Stimulated activated CD4-positive, alpha-beta T cell treated with anti-CD3 and anti-CD28 coated beads, Interleukin-2, amount 100 ng/mL, for 24 hours (primary cell): ENCODE measurements around the gene GUCY2D.

Experiments used
- DNase-seq, 2 donors: peaks; one replicate each; pipeline ENCODE4 v3.0.0-alpha.2; 2020

GUCY2D gene

DNA sequence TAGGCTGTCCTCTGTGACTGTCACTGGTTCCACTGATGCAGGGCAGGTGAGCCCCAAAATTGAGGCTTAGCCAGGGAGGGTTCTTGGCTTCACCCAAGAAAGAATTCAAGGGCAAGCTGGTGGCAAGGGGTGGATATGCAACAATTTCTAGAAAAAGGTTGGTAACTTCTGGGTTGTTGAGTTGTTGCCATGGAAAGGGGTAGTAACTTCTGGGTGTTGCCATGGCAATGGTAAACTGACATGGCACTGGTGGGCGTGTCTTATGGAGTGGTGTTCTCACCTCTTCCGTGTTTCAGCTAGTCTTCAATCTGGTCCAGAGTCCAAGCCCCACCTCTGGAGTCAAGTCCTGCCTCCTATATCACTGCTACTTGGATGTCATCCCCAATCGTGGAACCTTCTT lies 9.5 kb upstream of the GUCY2D start:
- DNase-seq, result no peak

GRCh38 chr17:7993972-7994589 lies 8.3 kb upstream of the GUCY2D start:
- DNase-seq, result no peak

GRCh38 chr17:7995724-7996123 lies 6.7 kb upstream of the GUCY2D start:
- no peak for DNase-seq

DNA sequence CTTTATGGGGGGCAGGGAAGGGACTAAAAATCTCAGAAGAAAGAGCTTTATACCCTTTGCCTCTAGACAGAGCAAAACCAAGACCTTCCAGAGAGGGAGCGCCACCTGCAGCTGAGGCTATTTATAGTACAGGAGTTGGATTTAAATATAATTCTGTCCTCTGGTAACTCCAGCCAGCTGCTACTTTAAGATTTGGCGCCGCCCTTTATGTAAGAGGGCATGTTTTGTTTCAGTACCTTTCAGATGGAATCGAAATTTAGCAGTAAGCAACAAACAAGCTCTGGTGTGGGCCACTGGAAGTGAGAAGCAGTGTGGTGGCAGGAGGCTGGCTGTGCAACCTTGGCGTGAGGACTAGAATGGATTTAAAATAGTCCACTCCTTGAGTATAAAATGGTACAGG lies 5.2 kb upstream of the GUCY2D start:
- peak in 1 of 2 donors; percentile 36 for DNase-seq

DNA sequence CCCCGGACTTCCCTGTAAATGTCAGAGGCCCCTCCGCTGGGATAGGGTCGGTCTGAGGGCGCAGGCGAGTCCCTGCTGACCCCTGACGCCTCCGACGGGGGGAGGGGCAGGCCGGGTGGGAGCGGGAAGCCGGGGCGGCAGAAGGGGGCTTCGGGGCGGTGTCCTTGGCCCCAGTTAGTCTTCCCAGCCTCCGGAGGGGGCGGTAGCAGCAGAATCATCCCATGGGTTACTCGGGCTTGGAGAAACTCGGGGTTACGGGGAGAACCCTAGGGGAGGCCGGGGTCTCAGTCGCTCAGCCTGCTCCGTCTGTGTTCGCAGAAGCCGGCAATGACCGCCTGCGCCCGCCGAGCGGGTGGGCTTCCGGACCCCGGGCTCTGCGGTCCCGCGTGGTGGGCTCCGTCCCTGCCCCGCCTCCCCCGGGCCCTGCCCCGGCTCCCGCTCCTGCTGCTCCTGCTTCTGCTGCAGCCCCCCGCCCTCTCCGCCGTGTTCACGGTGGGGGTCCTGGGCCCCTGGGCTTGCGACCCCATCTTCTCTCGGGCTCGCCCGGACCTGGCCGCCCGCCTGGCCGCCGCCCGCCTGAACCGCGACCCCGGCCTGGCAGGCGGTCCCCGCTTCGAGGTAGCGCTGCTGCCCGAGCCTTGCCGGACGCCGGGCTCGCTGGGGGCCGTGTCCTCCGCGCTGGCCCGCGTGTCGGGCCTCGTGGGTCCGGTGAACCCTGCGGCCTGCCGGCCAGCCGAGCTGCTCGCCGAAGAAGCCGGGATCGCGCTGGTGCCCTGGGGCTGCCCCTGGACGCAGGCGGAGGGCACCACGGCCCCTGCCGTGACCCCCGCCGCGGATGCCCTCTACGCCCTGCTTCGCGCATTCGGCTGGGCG lies 542 bp downstream of the GUCY2D start:
- DNase-seq, result no peak

DNA sequence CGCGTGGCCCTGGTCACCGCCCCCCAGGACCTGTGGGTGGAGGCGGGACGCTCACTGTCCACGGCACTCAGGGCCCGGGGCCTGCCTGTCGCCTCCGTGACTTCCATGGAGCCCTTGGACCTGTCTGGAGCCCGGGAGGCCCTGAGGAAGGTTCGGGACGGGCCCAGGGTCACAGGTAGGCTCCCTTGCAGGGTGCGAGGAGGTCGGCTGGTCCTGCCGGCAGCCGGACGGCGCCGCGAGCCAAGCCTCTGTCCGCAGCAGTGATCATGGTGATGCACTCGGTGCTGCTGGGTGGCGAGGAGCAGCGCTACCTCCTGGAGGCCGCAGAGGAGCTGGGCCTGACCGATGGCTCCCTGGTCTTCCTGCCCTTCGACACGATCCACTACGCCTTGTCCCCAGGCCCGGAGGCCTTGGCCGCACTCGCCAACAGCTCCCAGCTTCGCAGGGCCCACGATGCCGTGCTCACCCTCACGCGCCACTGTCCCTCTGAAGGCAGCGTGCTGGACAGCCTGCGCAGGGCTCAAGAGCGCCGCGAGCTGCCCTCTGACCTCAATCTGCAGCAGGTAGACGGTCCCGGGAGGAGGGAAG lies 1.3 kb downstream of the GUCY2D start:
- DNase-seq, result no peak

GRCh38 chr17:8004899-8005298 lies 2.5 kb downstream of the GUCY2D start:
- no peak for DNase-seq

GRCh38 chr17:8005357-8005756 lies 2.9 kb downstream of the GUCY2D start:
- no peak for DNase-seq

DNA sequence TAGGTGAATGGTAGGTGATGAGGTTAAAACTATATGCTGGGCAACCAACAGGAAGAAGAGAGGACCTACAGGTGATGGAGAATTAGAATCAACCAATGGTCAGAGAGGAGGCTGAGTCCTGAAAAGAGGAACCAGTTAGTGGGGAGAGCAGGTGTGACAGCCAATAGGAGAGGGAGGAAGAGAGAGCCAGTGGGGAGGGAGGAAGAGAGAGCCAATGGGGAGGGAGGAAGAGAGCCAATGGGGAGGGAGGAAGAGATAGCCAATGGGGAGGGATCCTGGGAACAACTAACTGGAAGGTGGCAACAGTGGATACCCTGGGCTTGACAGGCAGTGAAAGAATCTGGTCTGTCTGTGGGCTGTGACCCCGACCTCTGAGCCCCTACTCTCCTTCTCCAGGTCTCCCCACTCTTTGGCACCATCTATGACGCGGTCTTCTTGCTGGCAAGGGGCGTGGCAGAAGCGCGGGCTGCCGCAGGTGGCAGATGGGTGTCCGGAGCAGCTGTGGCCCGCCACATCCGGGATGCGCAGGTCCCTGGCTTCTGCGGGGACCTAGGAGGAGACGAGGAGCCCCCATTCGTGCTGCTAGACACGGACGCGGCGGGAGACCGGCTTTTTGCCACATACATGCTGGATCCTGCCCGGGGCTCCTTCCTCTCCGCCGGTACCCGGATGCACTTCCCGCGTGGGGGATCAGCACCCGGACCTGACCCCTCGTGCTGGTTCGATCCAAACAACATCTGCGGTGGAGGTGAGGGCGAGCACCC lies 3.7 kb downstream of the GUCY2D start:
- no peak for DNase-seq

DNA sequence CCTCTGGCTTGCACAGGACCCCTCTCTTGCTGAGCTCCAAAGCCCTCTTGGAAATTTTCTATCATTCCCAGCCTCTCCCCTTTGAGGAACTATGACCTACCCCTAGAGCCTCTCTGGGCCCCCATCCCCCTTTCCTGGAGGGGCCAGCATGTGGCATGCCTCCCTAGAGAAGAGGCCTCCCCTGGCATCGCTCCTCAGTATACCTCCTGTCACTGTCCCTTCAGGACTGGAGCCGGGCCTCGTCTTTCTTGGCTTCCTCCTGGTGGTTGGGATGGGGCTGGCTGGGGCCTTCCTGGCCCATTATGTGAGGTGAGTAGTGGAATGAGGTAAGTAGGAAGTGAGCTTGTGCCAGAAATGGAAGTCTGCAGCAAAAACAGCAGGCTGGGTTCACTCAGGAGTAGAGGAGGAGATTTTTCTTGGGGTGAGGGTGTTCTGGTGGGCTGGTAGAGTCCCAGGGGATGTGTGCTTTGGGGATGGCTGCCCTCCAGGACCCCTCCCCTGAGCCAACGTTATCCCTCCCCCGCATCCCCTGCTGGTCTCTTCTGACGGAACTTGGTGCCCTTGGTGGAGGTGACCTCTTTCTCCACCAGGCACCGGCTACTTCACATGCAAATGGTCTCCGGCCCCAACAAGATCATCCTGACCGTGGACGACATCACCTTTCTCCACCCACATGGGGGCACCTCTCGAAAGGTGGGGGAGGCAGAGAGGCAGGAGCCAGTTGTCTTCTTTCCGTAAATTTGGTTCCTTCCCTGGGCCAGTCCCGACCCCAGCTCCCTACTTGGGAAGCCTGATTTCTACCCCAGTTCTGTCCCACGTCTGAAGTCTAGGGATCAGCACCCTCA lies 4.6 kb downstream of the GUCY2D start:
- no peak for DNase-seq

DNA sequence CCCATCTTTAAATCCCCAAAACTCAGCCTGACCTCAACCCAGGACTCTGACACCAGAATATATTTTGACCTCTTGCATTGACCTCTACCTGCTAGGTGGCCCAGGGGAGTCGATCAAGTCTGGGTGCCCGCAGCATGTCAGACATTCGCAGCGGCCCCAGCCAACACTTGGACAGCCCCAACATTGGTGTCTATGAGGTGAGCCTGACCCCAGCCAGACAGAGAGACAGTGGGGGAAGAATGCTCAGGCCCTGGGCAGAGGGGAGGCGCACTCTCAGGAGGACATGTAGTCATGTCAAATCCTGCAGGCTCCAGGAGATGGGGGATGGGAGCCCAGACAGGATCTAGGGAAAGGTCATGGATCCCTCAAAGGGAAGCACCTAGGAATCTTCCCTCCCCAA lies 5.4 kb downstream of the GUCY2D start:
- DNase-seq, result no peak

- DNase-seq, result no peak
Measured at GRCh38 chr17:8012045-8012580, 9.7 kb downstream of the GUCY2D start.

- DNase-seq, result no peak
Measured at GRCh38 chr17:8012996-8013640, 10.7 kb downstream of the GUCY2D start.

- DNase-seq, result no peak
Measured at GRCh38 chr17:8013731-8014557, 11.5 kb downstream of the GUCY2D start.

- no peak for DNase-seq
Measured at GRCh38 chr17:8014558-8014850, 12.1 kb downstream of the GUCY2D start.

DNA sequence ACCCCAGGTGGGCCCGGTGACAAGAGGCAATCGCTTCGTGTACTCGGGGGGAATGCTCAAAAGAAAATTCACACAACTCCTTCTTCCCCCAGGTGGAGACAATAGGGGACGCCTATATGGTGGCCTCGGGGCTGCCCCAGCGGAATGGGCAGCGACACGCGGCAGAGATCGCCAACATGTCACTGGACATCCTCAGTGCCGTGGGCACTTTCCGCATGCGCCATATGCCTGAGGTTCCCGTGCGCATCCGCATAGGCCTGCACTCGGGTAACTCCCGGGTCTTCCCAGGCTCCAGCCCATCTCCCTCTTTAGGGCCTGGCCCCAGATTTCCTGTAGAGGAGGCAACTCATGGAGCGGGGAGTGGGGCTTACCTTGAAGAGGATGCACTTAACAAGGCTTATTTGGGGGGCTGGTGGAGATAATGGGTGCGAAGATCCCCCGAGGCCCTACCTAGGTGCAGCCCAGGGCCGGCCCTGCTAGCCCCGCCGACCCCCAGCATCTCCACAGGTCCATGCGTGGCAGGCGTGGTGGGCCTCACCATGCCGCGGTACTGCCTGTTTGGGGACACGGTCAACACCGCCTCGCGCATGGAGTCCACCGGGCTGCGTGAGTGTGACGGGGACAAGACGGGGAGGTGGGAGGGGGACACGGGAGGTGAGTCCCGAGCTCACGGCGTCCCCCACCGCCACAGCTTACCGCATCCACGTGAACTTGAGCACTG lies 13.0 kb downstream of the GUCY2D start:
- no peak for DNase-seq

DNA sequence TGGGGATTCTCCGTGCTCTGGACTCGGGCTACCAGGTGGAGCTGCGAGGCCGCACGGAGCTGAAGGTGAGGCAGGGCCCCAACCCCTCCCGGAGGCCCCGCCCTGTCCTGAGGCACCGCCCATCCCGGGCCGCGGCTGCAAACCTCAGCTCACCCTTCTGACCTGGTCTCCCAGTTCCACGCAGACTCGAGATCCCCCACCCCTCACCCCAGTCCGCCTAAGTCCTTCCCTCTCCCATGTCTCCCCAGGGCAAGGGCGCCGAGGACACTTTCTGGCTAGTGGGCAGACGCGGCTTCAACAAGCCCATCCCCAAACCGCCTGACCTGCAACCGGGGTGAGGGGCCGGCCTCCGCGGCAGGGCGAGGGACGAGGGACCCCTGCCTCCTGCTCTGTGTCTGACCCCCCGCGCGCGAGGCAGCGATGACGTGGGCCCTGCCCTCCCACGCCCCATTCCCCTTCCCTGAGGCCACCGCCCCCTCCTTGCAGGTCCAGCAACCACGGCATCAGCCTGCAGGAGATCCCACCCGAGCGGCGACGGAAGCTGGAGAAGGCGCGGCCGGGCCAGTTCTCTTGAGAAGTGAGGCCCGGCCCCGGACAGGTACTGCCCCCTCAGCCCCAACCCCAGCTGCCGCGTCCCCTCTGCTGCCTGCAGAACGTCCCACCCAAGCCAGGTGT lies 13.7 kb downstream of the GUCY2D start:
- DNase-seq, result peak in 1 of 2 donors; percentile 47

GRCh38 chr17:8016632-8017424 lies 14.4 kb downstream of the GUCY2D start:
- DNase-seq, result peak; percentile 40 to 65

- DNase-seq, result no peak
Measured at GRCh38 chr17:8018436-8018835, 16.0 kb downstream of the GUCY2D start.
